Astrocyte (in vitro differentiated cells and primary cell): Measurements from ENCODE around the gene POR. TPM values are rescaled to one million over a fixed set of nuclear protein-coding genes. Genes with fewer than 3 reads are reported as not detected.

ENCODE experiments used
- DNase-seq: peaks from one replicate; pipeline ENCODE4 v3.0.0-alpha.2; 2010; ENCODE audit warnings: low read depth
- FAIRE-seq: peaks from 2 replicates; lab custom pipeline; 2011; peaks lifted over from hg19 to GRCh38; lab: Jason Lieb, UNC
- H2AFZ ChIP-seq: 2 replicates; pipeline ENCODE4 v1.6.0; 2012; ENCODE audit warnings: low read depth, low read length, inconsistent platforms
- H3K27ac ChIP-seq: 2 replicates; pipeline ENCODE4 v1.5.1; 2011; ENCODE audit warnings: low read depth, low read length, inconsistent platforms
- H3K27me3 ChIP-seq: 2 replicates; pipeline ENCODE4 v1.6.0; 2011; ENCODE audit warnings: low read length, inconsistent platforms; ENCODE audit not compliant: insufficient read depth
- H3K36me3 ChIP-seq: 2 replicates; pipeline ENCODE4 v1.5.1; 2011; ENCODE audit warnings: low read length, inconsistent platforms; ENCODE audit not compliant: insufficient read depth
- H3K4me1 ChIP-seq: 2 replicates; pipeline ENCODE4 v1.5.1; 2011; ENCODE audit warnings: low read length, inconsistent platforms; ENCODE audit not compliant: insufficient read depth
- H3K4me2 ChIP-seq: 2 replicates; pipeline ENCODE4 v1.6.0; 2012; ENCODE audit warnings: low read length, inconsistent platforms
- H3K4me3 ChIP-seq: 2 replicates; pipeline ENCODE4 v1.5.1; 2011; ENCODE audit warnings: low read depth, mild to moderate bottlenecking, low read length, inconsistent platforms; ENCODE audit not compliant: insufficient read depth
- H3K79me2 ChIP-seq: 2 replicates; pipeline ENCODE4 v1.6.0; 2012; ENCODE audit warnings: mild to moderate bottlenecking, low read length, inconsistent platforms; ENCODE audit not compliant: insufficient read depth
- H3K9ac ChIP-seq: 2 replicates; pipeline ENCODE4 v1.6.0; 2012; ENCODE audit warnings: mild to moderate bottlenecking, low read length, inconsistent platforms
- H3K9me3 ChIP-seq: 2 replicates; pipeline ENCODE4 v1.5.1; 2012; ENCODE audit warnings: low read depth, mild to moderate bottlenecking, low read length, inconsistent platforms; ENCODE audit not compliant: insufficient read depth
- H4K20me1 ChIP-seq: 2 replicates; pipeline ENCODE4 v1.6.0; 2012; ENCODE audit warnings: low read length, inconsistent platforms; ENCODE audit not compliant: insufficient read depth
- H3K27ac Mint-ChIP-seq: one replicate; pipeline ENCODE4 v1.8.0; 2021; ENCODE audit warnings: mild to moderate bottlenecking, mixed read lengths; ENCODE audit not compliant: unreplicated experiment
- H3K27me3 Mint-ChIP-seq: one replicate; pipeline ENCODE4 v1.8.0; 2021; ENCODE audit warnings: low read depth, mixed read lengths; ENCODE audit not compliant: unreplicated experiment
- H3K36me3 Mint-ChIP-seq: one replicate; pipeline ENCODE4 v1.8.0; 2021; ENCODE audit warnings: low read depth, mixed read lengths; ENCODE audit not compliant: unreplicated experiment
- H3K4me1 Mint-ChIP-seq: one replicate; pipeline ENCODE4 v1.8.0; 2021; ENCODE audit warnings: low read depth, mixed read lengths; ENCODE audit not compliant: unreplicated experiment
- H3K4me3 Mint-ChIP-seq: one replicate; pipeline ENCODE4 v1.8.0; 2021; ENCODE audit warnings: mild to moderate bottlenecking, moderate library complexity, mixed read lengths; ENCODE audit not compliant: unreplicated experiment
- H3K9me3 Mint-ChIP-seq: one replicate; pipeline ENCODE4 v1.8.0; 2021; ENCODE audit warnings: mild to moderate bottlenecking, mixed read lengths; ENCODE audit not compliant: unreplicated experiment
- EZH2 ChIP-seq: IDR thresholded peaks from 2 replicates; pipeline ENCODE4 v1.6.1; 2012; ENCODE audit warnings: mild to moderate bottlenecking, low read length, inconsistent platforms; ENCODE audit not compliant: insufficient read depth
- total RNA-seq: library from RNA; stranded (reverse); gene quantifications from 2 replicates; pipeline ENCODE4 v1.2.1, GENCODE V29; 2021
- TF ChIP-seq, protein P1 (sequence below): IDR thresholded peaks from 2 replicates; pipeline ENCODE4 v1.5.1; 2011; ENCODE audit warnings: low read depth, mild to moderate bottlenecking, inconsistent platforms, low read length, moderate library complexity; ENCODE audit not compliant: insufficient read depth

The POR gene
- total RNA-seq, 1 donor from 2014 or later: 73.6 TPM

DNA sequence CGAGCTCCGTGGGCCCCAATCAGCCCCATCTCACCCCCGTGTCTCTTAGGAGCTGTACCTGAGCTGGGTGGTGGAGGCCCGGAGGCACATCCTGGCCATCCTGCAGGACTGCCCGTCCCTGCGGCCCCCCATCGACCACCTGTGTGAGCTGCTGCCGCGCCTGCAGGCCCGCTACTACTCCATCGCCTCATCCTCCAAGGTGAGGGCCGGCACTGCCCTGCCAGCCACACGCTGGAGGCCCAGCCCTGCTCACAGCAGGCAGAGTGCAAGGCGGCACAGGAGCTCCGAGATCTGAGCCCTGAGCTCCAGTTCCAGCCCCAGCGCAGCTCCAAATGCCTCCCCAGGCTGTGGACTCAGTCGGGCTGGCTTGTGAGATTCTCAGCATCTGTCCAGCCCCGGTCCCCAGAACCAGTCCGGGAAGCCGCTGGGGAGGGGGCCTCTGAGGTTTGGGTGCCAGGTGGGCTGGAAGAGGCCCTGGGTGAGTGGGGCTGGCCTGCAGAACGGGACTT lies 70.1 kb downstream of the POR start:
- no peaks in the 10 kb centered on the region for H3K4me1 ChIP-seq
- no peak overlapping the region for H2AFZ ChIP-seq
- H3K27ac ChIP-seq: no peak overlapping the region
- DNase-seq (no peak), FAIRE-seq (no peak)
- peaks cover 7% of the 10 kb centered on the region for H3K4me1 Mint-ChIP-seq
- no peak overlapping the region for H3K4me3 Mint-ChIP-seq
- no peaks in the 10 kb centered on the region for H3K27me3 ChIP-seq
- H4K20me1 ChIP-seq: no peaks in the 10 kb centered on the region
- H3K4me3 ChIP-seq: no peak overlapping the region
- no peak overlapping the region for H3K4me2 ChIP-seq
- H3K27ac Mint-ChIP-seq: no peak overlapping the region
- TF ChIP-seq, protein P1, sequence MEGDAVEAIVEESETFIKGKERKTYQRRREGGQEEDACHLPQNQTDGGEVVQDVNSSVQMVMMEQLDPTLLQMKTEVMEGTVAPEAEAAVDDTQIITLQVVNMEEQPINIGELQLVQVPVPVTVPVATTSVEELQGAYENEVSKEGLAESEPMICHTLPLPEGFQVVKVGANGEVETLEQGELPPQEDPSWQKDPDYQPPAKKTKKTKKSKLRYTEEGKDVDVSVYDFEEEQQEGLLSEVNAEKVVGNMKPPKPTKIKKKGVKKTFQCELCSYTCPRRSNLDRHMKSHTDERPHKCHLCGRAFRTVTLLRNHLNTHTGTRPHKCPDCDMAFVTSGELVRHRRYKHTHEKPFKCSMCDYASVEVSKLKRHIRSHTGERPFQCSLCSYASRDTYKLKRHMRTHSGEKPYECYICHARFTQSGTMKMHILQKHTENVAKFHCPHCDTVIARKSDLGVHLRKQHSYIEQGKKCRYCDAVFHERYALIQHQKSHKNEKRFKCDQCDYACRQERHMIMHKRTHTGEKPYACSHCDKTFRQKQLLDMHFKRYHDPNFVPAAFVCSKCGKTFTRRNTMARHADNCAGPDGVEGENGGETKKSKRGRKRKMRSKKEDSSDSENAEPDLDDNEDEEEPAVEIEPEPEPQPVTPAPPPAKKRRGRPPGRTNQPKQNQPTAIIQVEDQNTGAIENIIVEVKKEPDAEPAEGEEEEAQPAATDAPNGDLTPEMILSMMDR: no peak
- no peak for TF ChIP-seq EZH2
- H3K36me3 Mint-ChIP-seq: peaks cover 12% of the 10 kb centered on the region
- no peaks in the 10 kb centered on the region for H3K36me3 ChIP-seq
- no peaks in the 10 kb centered on the region for H3K9me3 Mint-ChIP-seq
- H3K27me3 Mint-ChIP-seq: no peaks in the 10 kb centered on the region
- no peak overlapping the region for H3K9ac ChIP-seq
- H3K9me3 ChIP-seq: no peaks in the 10 kb centered on the region
- H3K79me2 ChIP-seq: no peaks in the 10 kb centered on the region

DNA sequence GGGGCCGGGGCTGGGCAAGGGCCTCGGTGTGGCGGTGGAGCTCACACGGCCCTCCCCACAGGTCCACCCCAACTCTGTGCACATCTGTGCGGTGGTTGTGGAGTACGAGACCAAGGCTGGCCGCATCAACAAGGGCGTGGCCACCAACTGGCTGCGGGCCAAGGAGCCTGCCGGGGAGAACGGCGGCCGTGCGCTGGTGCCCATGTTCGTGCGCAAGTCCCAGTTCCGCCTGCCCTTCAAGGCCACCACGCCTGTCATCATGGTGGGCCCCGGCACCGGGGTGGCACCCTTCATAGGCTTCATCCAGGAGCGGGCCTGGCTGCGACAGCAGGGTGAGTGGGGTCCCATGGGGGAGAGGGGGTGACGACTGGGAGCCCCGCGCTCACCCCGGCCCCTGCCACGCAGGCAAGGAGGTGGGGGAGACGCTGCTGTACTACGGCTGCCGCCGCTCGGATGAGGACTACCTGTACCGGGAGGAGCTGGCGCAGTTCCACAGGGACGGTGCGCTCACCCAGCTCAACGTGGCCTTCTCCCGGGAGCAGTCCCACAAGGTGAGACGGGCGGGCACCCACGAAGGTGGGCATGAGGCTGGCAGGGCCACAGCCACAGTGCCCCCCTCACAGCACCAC lies 70.7 kb downstream of the POR start:
- H3K4me1 ChIP-seq: no peaks in the 10 kb centered on the region
- H3K9ac ChIP-seq: no peak overlapping the region
- H3K36me3 ChIP-seq: no peaks in the 10 kb centered on the region
- no peaks in the 10 kb centered on the region for H3K9me3 ChIP-seq
- no peaks in the 10 kb centered on the region for H3K27me3 ChIP-seq
- Mint-ChIP-seq H3K4me3 (no peak overlapping the region), H3K27ac (no peak overlapping the region), H3K4me1 (peaks cover 5% of the 10 kb centered on the region), H3K27me3 (no peaks in the 10 kb centered on the region), H3K36me3 (peaks cover 12% of the 10 kb centered on the region), H3K9me3 (no peaks in the 10 kb centered on the region)
- FAIRE-seq: no peak
- no peak overlapping the region for H3K4me3 ChIP-seq
- H3K27ac ChIP-seq: no peak overlapping the region
- no peak for DNase-seq
- H2AFZ ChIP-seq: no peak overlapping the region
- no peaks in the 10 kb centered on the region for H3K79me2 ChIP-seq
- no peak for TF ChIP-seq EZH2
- TF ChIP-seq, protein P1: no peak
- H3K4me2 ChIP-seq: no peak overlapping the region
- no peaks in the 10 kb centered on the region for H4K20me1 ChIP-seq

- Mint-ChIP-seq H3K27me3 (no peaks in the 10 kb centered on the region), H3K36me3 (peaks cover 12% of the 10 kb centered on the region), H3K9me3 (no peaks in the 10 kb centered on the region), H3K27ac (no peak overlapping the region), H3K4me1 (peaks cover 9% of the 10 kb centered on the region), H3K4me3 (no peak overlapping the region)
- FAIRE-seq: no peak
- DNase-seq: no peak
- H3K36me3 ChIP-seq: no peaks in the 10 kb centered on the region
- no peaks in the 10 kb centered on the region for H3K9me3 ChIP-seq
- peaks cover 4% of the 10 kb centered on the region for H3K4me1 ChIP-seq
- no peaks in the 10 kb centered on the region for H3K79me2 ChIP-seq
- H3K9ac ChIP-seq: no peak overlapping the region
- no peak overlapping the region for H2AFZ ChIP-seq
- peaks cover 3% of the 10 kb centered on the region for H4K20me1 ChIP-seq
- H3K27ac ChIP-seq: no peak overlapping the region
- no peak overlapping the region for H3K4me3 ChIP-seq
- H3K4me2 ChIP-seq: no peak overlapping the region
- TF ChIP-seq, protein P1: no peak
- no peak for TF ChIP-seq EZH2
- no peaks in the 10 kb centered on the region for H3K27me3 ChIP-seq
Observed at GRCh38 chr7:75986147-75986781, 71.3 kb downstream of the POR start.
